ENCODE measurements around the gene ZNG1A.
"Not testable (repeated sequence)": the region's sequence is repeated elsewhere in the genome, so short reads cannot be mapped to it uniquely, and the experiment has no call there.

- not testable (repeated sequence) for TF ChIP-seq CTCF, POLR2AphosphoS5 (IDR thresholded peaks at IDR 0.05)
Measured at GRCh38 chr9:109540-109939, 69.3 kb downstream of the ZNG1A start.
